NCI-H2081 treated with DMSO at 0.1 percent for 48 hours (cell line): Measurements from ENCODE around the gene RHCG.

ENCODE experiments used
- DNase-seq: peaks from one replicate; lab custom pipeline; 2025; lab: John Stamatoyannopoulos, UW

Gene RHCG

DNA sequence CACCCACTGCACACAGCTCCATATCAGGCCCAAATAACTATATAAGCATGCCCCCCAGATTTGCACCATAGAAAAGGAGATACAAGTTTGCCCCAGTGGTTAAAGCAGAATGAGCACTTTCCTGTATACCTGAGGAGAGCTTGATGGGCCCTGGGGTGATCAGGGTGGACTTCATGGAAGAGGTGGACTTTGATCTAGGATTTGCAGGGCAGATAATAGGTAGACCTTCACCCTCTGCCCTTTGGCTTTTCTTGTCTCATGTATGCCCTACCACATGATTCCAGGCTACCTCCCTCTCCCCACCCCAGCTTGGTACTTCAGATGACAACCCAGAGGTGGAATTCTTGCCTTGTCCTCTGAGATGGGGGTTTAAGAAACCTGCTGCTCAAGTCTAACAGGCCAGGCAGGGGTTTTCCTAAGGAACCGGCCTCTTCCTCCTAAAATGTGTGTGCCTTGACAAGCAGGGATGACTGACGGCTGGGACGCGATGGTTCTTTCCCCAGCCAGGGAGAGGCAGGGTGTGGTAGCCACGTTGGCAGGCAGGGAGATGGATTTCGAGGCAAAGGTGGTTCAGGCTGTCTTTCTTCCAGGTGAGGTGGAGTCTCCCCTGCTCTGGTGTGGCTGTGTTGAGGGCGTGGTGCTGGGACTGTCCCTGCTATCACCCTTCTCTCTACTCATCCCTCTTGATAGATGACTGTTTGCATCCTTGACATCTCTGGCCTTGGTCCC lies 6.6 kb upstream of the RHCG start:
- no peak for DNase-seq

- DNase-seq = no peak
Observed at GRCh38 chr15:89501646-89502045, 5.3 kb upstream of the RHCG start.

GRCh38 chr15:89500397-89501270 lies 4.3 kb upstream of the RHCG start:
- DNase-seq = no peak

DNA sequence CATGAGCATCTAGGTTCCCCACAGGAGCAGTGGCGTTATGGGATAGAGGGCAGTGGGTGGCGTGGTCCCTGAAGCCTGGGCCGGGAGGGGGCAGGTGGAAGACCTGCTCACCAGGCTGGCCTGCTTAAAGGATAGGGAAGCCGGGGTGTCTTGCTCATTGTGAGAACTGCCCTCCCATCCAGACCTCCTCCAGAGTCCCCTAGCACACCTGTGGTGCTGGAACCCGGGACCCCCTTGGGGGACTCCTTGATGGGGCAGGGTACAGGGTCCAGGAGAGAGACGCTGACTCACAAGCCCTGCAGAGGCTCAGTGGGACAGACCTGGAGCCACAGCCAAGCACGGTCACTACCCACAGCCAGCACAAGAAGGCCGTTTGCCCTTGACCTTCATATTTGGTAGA lies 2.8 kb upstream of the RHCG start:
- DNase-seq = no peak

DNA sequence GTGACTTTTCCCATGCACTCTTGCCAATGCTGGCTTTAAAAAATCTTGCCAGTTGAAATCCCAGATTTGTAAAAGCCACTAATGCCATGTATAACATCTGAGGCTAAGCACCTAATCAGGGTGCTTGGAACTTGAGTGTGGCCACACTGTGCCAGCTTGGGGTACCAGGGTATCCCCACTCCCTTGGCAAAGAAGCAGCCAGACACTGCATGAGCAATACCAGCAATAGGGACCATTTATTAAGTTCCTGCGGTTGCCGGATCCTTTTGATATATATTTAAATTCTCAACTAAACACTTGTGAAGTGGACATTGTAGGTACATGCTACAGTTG lies 2.2 kb upstream of the RHCG start:
- no peak for DNase-seq

DNA sequence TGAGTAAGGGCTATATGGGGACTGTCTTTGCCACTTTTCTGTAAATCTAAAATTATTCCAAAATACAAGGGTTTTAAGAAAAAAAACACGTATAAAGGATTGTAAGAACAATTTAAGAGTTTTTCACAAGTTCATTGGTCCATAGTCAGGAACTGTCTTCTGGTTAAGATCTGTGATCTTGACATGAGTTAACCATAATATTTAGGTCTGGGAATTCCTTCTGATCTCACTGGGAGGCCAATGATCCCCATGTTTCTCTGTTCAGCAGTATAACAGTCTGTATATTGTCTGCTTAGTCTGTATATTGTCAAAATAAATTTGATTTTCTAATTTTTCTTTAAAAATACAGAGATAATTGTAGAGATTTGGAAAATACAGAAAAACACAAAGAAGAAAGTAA lies 848 bp upstream of the RHCG start:
- no peak for DNase-seq

DNA sequence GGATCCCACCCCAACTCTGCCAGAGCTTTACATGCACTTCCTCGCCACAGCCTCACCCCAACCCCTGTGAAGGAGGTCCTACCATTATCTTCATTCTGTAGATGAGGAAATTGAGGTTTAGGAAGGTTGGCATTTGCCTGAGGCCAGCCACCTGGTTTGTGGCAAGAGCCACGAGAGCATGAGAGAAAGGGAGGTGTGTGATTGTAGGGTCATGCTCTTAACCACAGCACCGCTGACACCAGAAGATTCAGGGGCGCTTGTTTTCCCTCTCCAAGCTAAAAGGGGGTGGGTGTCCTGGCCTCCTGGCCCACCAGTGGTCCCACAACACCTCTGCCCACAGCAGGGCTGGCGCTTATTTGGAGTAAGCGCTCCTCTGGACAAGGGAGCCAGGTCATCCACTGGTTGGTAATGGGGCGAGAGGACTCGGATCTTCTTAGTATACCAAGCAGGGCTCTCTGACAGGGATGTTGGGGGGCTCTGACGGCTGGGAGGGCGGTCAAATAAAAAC lies 691 bp downstream of the RHCG start:
- no peak for DNase-seq

DNA sequence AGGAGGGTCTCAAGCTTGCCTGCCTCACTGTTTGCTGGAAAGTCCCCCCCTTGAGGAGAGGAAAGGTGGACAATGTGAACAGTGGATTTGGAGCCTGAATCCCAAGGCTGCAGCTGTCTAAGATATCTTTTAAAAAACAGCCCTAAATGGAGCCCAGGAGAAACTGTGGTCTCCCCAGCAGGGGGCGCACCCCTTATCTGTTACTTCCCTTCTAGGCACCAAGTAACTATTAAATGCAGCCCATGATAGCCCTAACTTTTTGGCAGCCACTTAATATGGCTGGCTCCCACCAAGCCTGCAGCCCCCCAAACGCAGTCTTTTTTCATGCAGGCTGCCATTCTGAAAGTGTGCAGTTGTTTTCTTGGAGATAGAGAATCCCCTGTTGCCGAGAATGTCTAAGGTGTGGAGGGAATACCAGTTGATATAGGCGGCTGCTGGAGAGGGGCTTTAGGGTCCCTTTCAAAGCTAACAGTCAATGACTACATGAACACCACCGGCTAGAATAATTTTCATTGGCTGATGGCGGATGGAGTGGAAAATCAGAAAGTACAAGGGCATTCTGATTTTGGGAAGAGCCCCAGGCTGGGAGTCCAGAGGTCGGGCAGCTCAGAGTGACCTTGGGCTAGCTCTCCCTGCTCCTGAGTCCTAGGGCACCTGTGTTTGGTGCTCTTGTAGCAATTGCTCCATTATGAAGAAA lies 1.3 kb downstream of the RHCG start:
- DNase-seq = no peak

DNA sequence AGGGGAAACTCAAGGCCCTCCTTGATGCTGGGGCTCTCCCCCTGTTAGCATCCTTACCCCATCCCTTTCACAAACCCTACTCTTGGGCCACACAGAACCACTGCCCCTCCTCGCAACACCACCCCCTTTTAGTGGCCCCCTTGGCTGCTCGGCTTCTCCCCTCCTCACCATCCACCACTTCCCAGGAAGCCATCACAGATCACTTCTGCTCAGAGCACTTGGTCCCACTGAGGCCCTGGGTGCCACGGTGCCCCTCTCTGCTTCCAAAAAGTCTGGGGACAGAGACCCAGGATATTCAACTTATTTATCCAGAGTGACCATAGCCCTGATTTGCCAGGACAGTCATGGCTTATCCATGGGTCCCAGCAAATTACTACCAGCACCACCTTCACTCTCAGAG lies 2.4 kb downstream of the RHCG start:
- no peak for DNase-seq

- no peak for DNase-seq
Observed at GRCh38 chr15:89492934-89493631, 3.3 kb downstream of the RHCG start.

DNA sequence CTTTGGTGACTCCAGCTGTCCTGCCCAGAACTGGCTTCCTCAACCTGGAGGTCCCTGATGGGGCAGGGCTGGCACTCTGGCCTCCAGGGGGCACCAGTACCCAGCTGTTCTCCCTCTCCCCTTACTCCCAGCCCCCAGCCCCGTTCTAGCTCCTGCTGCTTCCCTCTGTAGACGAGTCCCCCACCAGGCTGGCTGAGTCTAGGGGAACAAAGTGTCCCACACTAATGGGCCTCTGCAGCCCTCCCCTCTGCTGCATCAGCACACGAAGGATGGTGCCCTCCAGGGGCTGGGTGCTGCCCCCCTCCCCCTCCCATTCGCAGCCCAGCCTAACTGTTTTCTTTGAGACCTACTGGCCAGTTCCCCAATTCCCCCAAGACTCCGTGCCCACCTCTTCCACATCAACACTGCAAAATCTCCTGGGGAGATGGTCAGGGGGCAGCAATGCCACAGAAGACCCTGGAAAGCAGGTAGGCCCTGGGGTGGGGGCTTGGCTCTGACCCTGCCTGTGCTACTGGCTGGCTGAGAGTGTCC lies 4.2 kb downstream of the RHCG start:
- DNase-seq = no peak

GRCh38 chr15:89490814-89491315 lies 5.5 kb downstream of the RHCG start:
- no peak for DNase-seq

GRCh38 chr15:89490081-89490813 lies 6.1 kb downstream of the RHCG start:
- no peak for DNase-seq

DNA sequence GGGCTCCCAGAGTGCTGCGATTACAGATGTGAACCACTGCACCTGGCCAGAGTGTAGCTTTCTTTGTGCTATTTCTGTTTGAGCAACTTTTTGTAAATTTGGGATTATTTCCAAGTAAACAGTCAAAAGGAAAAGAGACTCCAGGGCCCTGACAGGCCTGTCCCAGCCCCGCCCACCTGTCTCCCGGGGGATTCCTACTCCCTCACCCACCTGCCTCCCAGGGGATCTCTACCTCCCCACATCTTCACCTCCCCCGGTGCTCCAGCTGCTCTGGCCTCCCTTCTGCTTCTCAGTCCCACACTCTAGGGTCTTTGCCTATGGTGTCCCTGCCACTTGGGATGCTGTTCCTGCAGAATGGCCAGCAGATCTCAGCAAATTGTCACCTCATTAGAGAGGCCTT lies 7.0 kb downstream of the RHCG start:
- no peak for DNase-seq

- DNase-seq = no peak
Observed at GRCh38 chr15:89487791-89488190, 8.6 kb downstream of the RHCG start.

DNA sequence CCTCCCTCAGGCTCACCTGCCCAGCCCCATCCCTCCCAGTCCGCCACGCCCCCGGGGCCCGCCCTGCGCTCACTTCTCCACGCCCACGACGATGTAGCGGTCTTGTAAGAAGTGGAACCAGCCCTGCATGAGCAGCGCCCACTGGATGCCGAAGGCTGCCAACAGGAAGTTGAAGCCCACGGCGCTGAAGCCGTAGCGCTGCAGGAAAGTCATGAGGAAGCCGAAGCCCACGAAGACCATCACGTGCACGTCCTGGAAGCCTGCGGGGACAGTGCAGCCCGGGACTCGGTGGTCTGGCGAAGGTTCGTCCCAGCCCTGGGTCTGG lies 9.7 kb downstream of the RHCG start:
- DNase-seq = no peak

- no peak for DNase-seq
Observed at GRCh38 chr15:89483079-89483478, 13.3 kb downstream of the RHCG start.

DNA sequence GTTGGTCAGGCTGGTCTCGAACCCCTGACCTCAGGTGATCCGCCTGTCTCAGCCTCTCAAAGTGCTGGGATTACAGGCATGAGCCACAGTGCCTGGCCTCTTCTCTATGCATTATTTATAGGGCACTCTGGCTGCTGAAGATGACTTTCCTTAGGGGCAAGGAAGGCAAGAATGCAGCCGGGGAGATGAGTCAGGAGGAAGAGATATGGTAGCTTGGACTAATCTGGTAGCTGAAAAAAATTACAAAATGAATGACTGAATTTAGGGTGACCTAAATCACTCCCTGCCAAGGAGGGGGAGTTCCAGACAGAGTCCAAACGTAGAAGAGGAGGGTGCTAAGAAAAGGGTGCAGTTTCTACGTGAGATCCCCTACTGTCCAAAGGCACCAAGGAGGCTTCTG lies 14.2 kb downstream of the RHCG start:
- DNase-seq = no peak

DNA sequence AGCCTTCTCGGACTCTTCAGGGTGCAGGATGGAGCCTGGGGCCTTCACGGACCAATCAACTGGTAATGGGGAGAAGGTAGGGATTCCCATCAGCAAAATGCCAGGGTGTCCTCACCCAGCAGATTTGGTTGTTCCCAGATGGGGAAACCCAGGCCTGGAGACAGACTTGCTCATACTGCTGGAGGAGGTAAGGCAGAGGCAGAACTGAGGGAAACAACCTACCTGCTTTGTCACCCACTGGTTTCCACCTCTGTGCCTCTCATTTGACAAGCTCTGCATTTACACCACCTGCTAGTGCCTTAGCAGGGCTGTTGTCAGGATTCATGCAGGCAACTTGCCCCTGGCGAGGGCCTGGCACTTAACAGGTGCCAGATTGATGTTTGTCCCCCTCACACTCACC lies 15.9 kb downstream of the RHCG start:
- DNase-seq = no peak

- DNase-seq = no peak
Observed at GRCh38 chr15:89479173-89479572, 17.2 kb downstream of the RHCG start.
